COR-L47 (cell line): ENCODE data around the gene ANO10.

Experiments
- DNase-seq: peaks from one replicate; lab custom pipeline; 2025; lab: John Stamatoyannopoulos, UW

Gene ANO10

GRCh38 chr3:43346978-43347749 lies 274.6 kb downstream of the ANO10 start:
- DNase-seq, result no peak

- no peak for DNase-seq
These were observed 275.9 kb downstream of the ANO10 start for GRCh38 chr3:43345877-43346276.

- DNase-seq, result no peak
These were observed 276.6 kb downstream of the ANO10 start for GRCh38 chr3:43345246-43345645.

GRCh38 chr3:43344520-43344919 lies 277.3 kb downstream of the ANO10 start:
- DNase-seq, result no peak

- no peak for DNase-seq
These were observed 278.0 kb downstream of the ANO10 start for GRCh38 chr3:43343815-43344214.

- no peak for DNase-seq
These were observed 278.6 kb downstream of the ANO10 start for GRCh38 chr3:43343185-43343584.

GRCh38 chr3:43341788-43342187 lies 280.0 kb downstream of the ANO10 start:
- no peak for DNase-seq

GRCh38 chr3:43340403-43340802 lies 281.4 kb downstream of the ANO10 start:
- DNase-seq, result no peak

GRCh38 chr3:43338295-43338694 lies 283.5 kb downstream of the ANO10 start:
- no peak for DNase-seq

GRCh38 chr3:43335799-43336198 lies 286.0 kb downstream of the ANO10 start:
- DNase-seq, result no peak

GRCh38 chr3:43334976-43335375 lies 286.8 kb downstream of the ANO10 start:
- DNase-seq, result no peak

- no peak for DNase-seq
These were observed 290.4 kb downstream of the ANO10 start for GRCh38 chr3:43331381-43331780.

- no peak for DNase-seq
These were observed 290.8 kb downstream of the ANO10 start for GRCh38 chr3:43330981-43331380.

- no peak for DNase-seq
These were observed 293.2 kb downstream of the ANO10 start for GRCh38 chr3:43328653-43329052.

- DNase-seq, result no peak
These were observed 294.2 kb downstream of the ANO10 start for GRCh38 chr3:43327582-43327979.

- DNase-seq, result no peak
These were observed 294.8 kb downstream of the ANO10 start for GRCh38 chr3:43326891-43327581.

- DNase-seq, result no peak
These were observed 298.3 kb downstream of the ANO10 start for GRCh38 chr3:43323541-43323940.

- no peak for DNase-seq
These were observed 301.5 kb downstream of the ANO10 start for GRCh38 chr3:43320288-43320687.

GRCh38 chr3:43319794-43320193 lies 302.0 kb downstream of the ANO10 start:
- DNase-seq, result no peak

GRCh38 chr3:43319376-43319775 lies 302.4 kb downstream of the ANO10 start:
- no peak for DNase-seq

- no peak for DNase-seq
These were observed 304.1 kb downstream of the ANO10 start for GRCh38 chr3:43317461-43318316.

- no peak for DNase-seq
These were observed 304.9 kb downstream of the ANO10 start for GRCh38 chr3:43316783-43317460.
